ENCODE data around the gene HOXA9. TPM values are rescaled to one million over a fixed set of nuclear protein-coding genes. Genes with fewer than 3 reads are reported as not detected.

The HOXA9 gene
- total RNA-seq, 1 donor from 2014 or later = not detected

GRCh38 chr7:27211764-27212204, 46.4 kb upstream of the HOXA9 start:
- no peak for FAIRE-seq
- Histone ChIP-seq H3K27me3 (ENCODE audit: control insufficient read depth, insufficient read depth, low read length) (peaks cover 57% of the 10 kb centered on the region), H3K36me3 (ENCODE audit: control insufficient read depth, insufficient read depth, low read length) (no peaks in the 10 kb centered on the region), H3K4me3 (ENCODE audit: low read depth, low read length) (no peak overlapping the region)
- TF ChIP-seq, protein P1, sequence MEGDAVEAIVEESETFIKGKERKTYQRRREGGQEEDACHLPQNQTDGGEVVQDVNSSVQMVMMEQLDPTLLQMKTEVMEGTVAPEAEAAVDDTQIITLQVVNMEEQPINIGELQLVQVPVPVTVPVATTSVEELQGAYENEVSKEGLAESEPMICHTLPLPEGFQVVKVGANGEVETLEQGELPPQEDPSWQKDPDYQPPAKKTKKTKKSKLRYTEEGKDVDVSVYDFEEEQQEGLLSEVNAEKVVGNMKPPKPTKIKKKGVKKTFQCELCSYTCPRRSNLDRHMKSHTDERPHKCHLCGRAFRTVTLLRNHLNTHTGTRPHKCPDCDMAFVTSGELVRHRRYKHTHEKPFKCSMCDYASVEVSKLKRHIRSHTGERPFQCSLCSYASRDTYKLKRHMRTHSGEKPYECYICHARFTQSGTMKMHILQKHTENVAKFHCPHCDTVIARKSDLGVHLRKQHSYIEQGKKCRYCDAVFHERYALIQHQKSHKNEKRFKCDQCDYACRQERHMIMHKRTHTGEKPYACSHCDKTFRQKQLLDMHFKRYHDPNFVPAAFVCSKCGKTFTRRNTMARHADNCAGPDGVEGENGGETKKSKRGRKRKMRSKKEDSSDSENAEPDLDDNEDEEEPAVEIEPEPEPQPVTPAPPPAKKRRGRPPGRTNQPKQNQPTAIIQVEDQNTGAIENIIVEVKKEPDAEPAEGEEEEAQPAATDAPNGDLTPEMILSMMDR (IDR thresholded peaks at IDR 0.05; ENCODE audit: insufficient read depth, low read length, severe bottlenecking) = no peak
- DNase-seq (ENCODE audit: low read depth) = no peak

GRCh38 chr7:27211084-27211446, 45.7 kb upstream of the HOXA9 start:
- TF ChIP-seq, protein P1 (IDR thresholded peaks at IDR 0.05; ENCODE audit: insufficient read depth, low read length, severe bottlenecking) = no peak
- peaks cover 58% of the 10 kb centered on the region for H3K27me3 ChIP-seq (ENCODE audit: control insufficient read depth, insufficient read depth, low read length)
- no peak overlapping the region for H3K4me3 ChIP-seq (ENCODE audit: low read depth, low read length)
- H3K36me3 ChIP-seq (ENCODE audit: control insufficient read depth, insufficient read depth, low read length) = no peaks in the 10 kb centered on the region
- DNase-seq (ENCODE audit: low read depth) (no peak), FAIRE-seq (no peak)

- no peak for FAIRE-seq
- Histone ChIP-seq H3K36me3 (ENCODE audit: control insufficient read depth, insufficient read depth, low read length) (no peaks in the 10 kb centered on the region), H3K4me3 (ENCODE audit: low read depth, low read length) (no peak overlapping the region), H3K27me3 (ENCODE audit: control insufficient read depth, insufficient read depth, low read length) (peaks cover 63% of the 10 kb centered on the region)
- no peak for DNase-seq (ENCODE audit: low read depth)
- TF ChIP-seq, protein P1 (IDR thresholded peaks at IDR 0.05; ENCODE audit: insufficient read depth, low read length, severe bottlenecking) = peak; percentile 82
Observed at GRCh38 chr7:27210441-27211083, 45.2 kb upstream of the HOXA9 start.

GRCh38 chr7:27209933-27210440, 44.6 kb upstream of the HOXA9 start:
- peaks cover 69% of the 10 kb centered on the region for H3K27me3 ChIP-seq (ENCODE audit: control insufficient read depth, insufficient read depth, low read length)
- no peak for DNase-seq (ENCODE audit: low read depth)
- H3K4me3 ChIP-seq (ENCODE audit: low read depth, low read length) = no peak overlapping the region
- TF ChIP-seq, protein P1 (IDR thresholded peaks at IDR 0.05; ENCODE audit: insufficient read depth, low read length, severe bottlenecking) = no peak
- FAIRE-seq = no peak
- no peaks in the 10 kb centered on the region for H3K36me3 ChIP-seq (ENCODE audit: control insufficient read depth, insufficient read depth, low read length)

DNA sequence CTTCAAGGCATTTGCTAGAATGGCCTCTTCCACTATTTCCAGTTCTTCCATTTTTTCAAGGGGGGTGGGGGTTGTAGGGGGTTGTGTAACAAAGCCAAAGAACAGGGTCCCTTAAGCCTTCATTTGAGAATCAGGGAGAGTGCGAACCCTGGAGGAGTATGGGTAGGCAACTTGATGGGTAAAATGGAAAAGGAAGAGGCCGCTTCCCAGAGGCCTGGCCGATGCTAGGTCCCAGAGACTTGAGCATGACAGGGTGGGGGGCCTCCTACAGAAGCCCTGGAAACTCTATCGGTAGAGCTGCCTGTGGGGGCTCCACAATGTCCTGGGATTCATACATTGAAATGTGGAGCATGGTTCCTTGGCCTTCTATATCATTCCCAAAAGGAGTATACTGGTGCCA, 43.7 kb upstream of the HOXA9 start:
- peaks cover 71% of the 10 kb centered on the region for H3K27me3 ChIP-seq (ENCODE audit: control insufficient read depth, insufficient read depth, low read length)
- TF ChIP-seq, protein P1 (IDR thresholded peaks at IDR 0.05; ENCODE audit: insufficient read depth, low read length, severe bottlenecking) = no peak
- DNase-seq (ENCODE audit: low read depth) (no peak), FAIRE-seq (no peak)
- no peak overlapping the region for H3K4me3 ChIP-seq (ENCODE audit: low read depth, low read length)
- no peaks in the 10 kb centered on the region for H3K36me3 ChIP-seq (ENCODE audit: control insufficient read depth, insufficient read depth, low read length)

Data from bronchial epithelial cell (primary cell).